ENCODE results near the gene MRPL36. TPM values are rescaled to one million over a fixed set of nuclear protein-coding genes. Genes with fewer than 3 reads are reported as not detected.

The MRPL36 gene
- total and polyA plus RNA-seq, 4 donors: 22.3 to 106 (median 56.3) TPM

- TF ChIP-seq REST (IDR thresholded peaks at IDR 0.05): no peak
- no peak for TF ChIP-seq RAD21 (IDR thresholded peaks at IDR 0.05)
Observed at GRCh38 chr5:1788828-1789227, 10.8 kb downstream of the MRPL36 start (continued).

DNA sequence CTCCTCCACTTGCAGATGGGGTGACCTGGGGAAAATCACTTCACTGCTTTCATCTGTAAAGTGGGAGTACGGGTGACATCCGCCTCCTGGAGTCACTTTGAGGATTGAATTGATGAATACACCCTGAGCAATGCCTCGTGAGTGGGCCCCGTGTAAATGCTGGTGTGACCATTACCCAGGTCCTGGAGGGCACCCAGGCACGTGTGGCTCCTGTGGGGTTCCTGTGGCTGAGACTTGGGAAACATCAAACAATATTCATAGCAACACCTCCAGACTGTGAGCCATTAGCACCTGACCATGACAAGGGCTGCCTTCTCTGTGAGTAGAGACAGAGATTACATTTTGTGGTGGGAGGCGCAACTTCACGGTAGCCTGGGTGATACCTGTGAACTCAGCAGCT is 11.4 kb downstream of the MRPL36 start:
- Histone ChIP-seq H3K9ac (ENCODE audit: low read depth in 1 of 2, low read length in 2 of 2) (no peak overlapping the region), H3K9me3 (ENCODE audit: control insufficient read depth in 4 of 4, low read length in 3 of 4) (no peaks in the 10 kb centered on the region), H3K27me3 (ENCODE audit: control insufficient read depth in 4 of 4, insufficient read depth in 4 of 4, low read length in 3 of 4) (no peaks in the 10 kb centered on the region), H3K4me3 (ENCODE audit: low read depth in 1 of 3, low read length in 3 of 3) (no peak overlapping the region), H3K36me3 (ENCODE audit: control insufficient read depth in 4 of 4, insufficient read depth in 3 of 4, low read depth in 1 of 4, low read length in 3 of 4) (no peaks in the 10 kb centered on the region), H3K27ac (ENCODE audit: low read depth in 1 of 2, low read length in 2 of 2) (no peak overlapping the region), H3K4me1 (ENCODE audit: control insufficient read depth in 4 of 4, insufficient read depth in 4 of 4, low read length in 3 of 4) (no peaks in the 10 kb centered on the region)
- 88% methylated on average over 7 of the region's 7 CpGs for WGBS
- no peak for DNase-seq (ENCODE audit: low spot score)
- TF ChIP-seq, protein P1, sequence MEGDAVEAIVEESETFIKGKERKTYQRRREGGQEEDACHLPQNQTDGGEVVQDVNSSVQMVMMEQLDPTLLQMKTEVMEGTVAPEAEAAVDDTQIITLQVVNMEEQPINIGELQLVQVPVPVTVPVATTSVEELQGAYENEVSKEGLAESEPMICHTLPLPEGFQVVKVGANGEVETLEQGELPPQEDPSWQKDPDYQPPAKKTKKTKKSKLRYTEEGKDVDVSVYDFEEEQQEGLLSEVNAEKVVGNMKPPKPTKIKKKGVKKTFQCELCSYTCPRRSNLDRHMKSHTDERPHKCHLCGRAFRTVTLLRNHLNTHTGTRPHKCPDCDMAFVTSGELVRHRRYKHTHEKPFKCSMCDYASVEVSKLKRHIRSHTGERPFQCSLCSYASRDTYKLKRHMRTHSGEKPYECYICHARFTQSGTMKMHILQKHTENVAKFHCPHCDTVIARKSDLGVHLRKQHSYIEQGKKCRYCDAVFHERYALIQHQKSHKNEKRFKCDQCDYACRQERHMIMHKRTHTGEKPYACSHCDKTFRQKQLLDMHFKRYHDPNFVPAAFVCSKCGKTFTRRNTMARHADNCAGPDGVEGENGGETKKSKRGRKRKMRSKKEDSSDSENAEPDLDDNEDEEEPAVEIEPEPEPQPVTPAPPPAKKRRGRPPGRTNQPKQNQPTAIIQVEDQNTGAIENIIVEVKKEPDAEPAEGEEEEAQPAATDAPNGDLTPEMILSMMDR (IDR thresholded peaks at IDR 0.05; ENCODE audit: low read depth, low read length, missing input control): no peak
- TF ChIP-seq MAX (IDR thresholded peaks at IDR 0.05) (no peak), ATF3 (IDR thresholded peaks at IDR 0.05) (no peak)

DNA sequence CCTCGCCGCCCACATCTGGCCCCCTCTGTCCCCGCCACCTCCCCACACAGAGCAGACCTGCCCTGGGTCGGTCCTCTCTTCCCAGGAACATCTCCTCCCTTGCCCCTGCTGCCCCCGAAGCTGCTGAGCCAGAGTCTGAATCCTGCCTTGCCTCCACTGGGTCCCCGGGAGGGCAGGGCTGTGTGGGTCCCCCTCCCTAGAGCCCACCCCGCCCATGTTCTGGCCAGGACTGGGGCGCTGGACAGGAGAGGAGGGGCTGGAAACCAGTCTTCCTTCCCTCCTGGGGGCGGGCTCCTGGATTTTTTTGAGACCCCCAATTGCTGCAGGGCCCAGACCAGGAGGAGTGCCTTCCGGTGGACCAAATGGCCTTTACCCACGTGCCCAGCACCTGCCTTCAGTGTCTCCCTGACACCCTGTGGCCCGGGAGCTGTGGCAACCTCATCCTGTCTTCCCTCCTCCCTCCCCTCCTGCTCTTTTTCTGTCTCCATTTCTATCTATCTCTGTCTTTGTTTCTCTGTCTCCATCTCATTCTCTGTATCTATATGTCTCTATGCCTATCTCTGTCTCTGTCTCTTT is 12.1 kb downstream of the MRPL36 start:
- no peaks in the 10 kb centered on the region for H3K4me1 ChIP-seq (ENCODE audit: control insufficient read depth in 4 of 4, insufficient read depth in 4 of 4, low read length in 3 of 4)
- H3K27me3 ChIP-seq (ENCODE audit: control insufficient read depth in 4 of 4, insufficient read depth in 4 of 4, low read length in 3 of 4): no peaks in the 10 kb centered on the region
- no peak for DNase-seq (ENCODE audit: low spot score)
- no peak overlapping the region for H3K9ac ChIP-seq (ENCODE audit: low read depth in 1 of 2, low read length in 2 of 2)
- WGBS: 86% methylated on average over 12 of the region's 12 CpGs
- H3K9me3 ChIP-seq (ENCODE audit: control insufficient read depth in 4 of 4, low read length in 3 of 4): no peaks in the 10 kb centered on the region
- H3K36me3 ChIP-seq (ENCODE audit: control insufficient read depth in 4 of 4, insufficient read depth in 3 of 4, low read depth in 1 of 4, low read length in 3 of 4): no peaks in the 10 kb centered on the region
- no peak overlapping the region for H3K4me3 ChIP-seq (ENCODE audit: low read depth in 1 of 3, low read length in 3 of 3)
- no peak overlapping the region for H3K27ac ChIP-seq (ENCODE audit: low read depth in 1 of 2, low read length in 2 of 2)
- TF ChIP-seq TAF1 (conservative IDR thresholded peaks at IDR 0.05) (no peak), FOXA2 (IDR thresholded peaks at IDR 0.05) (no peak), SP1 (IDR thresholded peaks at IDR 0.05) (no peak), MAX (IDR thresholded peaks at IDR 0.05) (no peak), REST (IDR thresholded peaks at IDR 0.05) (no peak), RAD21 (IDR thresholded peaks at IDR 0.05) (no peak), GABPA (IDR thresholded peaks at IDR 0.05 in 1 of 2, conservative IDR thresholded peaks at IDR 0.05 in 1 of 2) (no peak), RXRA (IDR thresholded peaks at IDR 0.05) (no peak), HNF4A (conservative IDR thresholded peaks at IDR 0.05) (no peak), EGR1 (IDR thresholded peaks at IDR 0.05; ENCODE audit: low read depth in 2 of 2) (no peak)
- TF ChIP-seq, protein P1 (IDR thresholded peaks at IDR 0.05; ENCODE audit: low read depth, low read length, missing input control): no peak
- TF ChIP-seq, protein P2, sequence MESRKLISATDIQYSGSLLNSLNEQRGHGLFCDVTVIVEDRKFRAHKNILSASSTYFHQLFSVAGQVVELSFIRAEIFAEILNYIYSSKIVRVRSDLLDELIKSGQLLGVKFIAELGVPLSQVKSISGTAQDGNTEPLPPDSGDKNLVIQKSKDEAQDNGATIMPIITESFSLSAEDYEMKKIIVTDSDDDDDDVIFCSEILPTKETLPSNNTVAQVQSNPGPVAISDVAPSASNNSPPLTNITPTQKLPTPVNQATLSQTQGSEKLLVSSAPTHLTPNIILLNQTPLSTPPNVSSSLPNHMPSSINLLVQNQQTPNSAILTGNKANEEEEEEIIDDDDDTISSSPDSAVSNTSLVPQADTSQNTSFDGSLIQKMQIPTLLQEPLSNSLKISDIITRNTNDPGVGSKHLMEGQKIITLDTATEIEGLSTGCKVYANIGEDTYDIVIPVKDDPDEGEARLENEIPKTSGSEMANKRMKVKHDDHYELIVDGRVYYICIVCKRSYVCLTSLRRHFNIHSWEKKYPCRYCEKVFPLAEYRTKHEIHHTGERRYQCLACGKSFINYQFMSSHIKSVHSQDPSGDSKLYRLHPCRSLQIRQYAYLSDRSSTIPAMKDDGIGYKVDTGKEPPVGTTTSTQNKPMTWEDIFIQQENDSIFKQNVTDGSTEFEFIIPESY (IDR thresholded peaks at IDR 0.05): no peak
